NAMALWA (cell line): ENCODE results near the gene BUB3.

Experiments used
- DNase-seq: peaks from one replicate; pipeline ENCODE4 v3.0.0-alpha.2; 2015; ENCODE audit warnings: low spot score

The BUB3 gene

GRCh38 chr10:123154092-123154710, at the start of gene BUB3:
TSS of gene BUB3 (plus strand) at chr10:123154402. CDS start at chr10:123154918, 516 bp downstream.
- DNase-seq, result peak; percentile 99

- no peak for DNase-seq
Observed at GRCh38 chr10:123109466-123109865, 44.7 kb upstream of the BUB3 start.

DNA sequence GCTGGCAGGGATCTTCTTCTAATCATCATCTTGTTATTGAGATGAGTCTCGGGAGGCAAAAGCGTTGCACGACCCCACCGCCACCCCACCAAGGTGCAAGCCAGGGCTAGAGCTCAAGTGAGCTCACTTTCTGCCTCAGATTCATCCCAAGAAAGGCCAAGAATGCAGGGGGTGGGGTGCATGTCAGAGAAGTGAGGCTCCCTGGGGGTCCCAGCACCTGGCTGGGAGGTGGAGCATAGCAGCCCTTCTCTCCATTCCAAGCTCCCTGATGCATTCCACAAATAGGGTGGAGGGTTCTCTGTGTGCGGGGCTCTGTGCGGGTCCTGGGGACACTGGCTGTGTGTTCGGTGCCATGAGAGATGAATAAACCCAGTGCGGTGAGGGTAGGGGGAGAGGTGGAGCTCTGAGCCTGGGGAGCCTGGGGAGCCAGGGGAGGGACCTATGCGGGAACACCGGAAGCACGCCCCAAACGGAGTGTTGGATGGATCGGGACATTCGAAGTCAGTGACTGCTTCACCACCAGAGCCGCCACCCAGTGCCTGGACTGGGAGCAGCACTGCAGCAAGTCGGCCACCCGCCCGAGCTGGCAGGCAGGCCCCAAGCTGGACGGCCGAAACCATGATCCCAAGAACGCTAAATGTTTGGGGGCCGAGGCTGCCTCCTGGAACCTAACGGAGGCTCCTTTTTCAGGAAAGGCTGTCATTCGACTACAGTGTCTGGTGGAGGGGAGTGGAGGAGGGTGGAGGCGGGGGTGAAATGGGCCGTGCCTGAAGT, 36.4 kb upstream of the BUB3 start:
- no peak for DNase-seq

- no peak for DNase-seq
Observed at GRCh38 chr10:123119081-123119480, 35.1 kb upstream of the BUB3 start.

DNA sequence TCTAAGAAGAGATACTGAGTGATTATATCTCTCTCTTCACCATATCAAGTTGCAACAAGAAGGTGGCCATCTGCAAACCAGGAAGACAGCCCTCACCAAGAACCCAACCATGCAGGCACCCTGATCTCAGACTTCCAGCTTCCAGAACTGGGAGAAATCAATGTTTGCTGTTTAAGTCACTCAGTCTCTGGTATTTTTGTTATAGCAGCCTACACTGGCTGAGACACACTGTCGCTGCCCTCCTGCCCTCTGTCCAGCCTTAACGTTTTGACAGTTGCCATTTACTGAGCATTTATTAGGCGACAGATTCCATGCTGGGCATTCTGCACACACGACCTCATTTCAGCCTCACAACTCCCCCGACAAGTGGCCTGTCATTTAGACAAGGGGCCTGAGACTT, 28.0 kb upstream of the BUB3 start:
- no peak for DNase-seq

GRCh38 chr10:123129618-123130271, 24.5 kb upstream of the BUB3 start:
- no peak for DNase-seq

GRCh38 chr10:123132576-123133477, 21.4 kb upstream of the BUB3 start:
- peak; percentile 88 for DNase-seq

GRCh38 chr10:123133541-123134342, 20.5 kb upstream of the BUB3 start:
- DNase-seq, result no peak

DNA sequence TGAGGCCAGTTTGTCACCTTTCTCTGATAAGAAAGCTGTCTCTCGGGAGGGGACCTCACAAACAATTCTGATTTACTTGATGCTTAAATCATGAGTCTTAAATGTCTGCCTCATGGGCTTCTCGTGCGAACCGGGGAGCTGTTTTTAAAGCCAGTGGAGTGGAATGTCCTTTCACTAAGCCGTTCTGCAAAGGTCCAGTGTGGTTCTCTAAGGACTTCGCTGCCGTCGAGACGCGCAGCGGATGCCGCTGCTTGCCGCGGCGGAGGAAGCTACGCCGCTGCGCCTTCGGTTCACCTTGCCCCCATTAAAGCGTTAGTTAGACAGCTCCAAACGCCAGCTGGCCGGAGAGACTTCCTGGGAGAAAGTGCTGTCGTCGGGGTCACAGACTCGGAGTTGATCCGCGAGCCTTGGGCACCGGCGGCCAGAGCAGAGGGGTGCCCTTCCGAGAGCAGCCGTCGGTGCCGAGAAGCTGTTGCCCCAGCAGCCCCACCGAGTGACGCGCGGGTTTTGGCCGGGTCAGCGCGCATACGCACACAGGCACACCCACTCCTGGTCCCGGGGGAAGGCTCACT, 19.8 kb upstream of the BUB3 start:
- DNase-seq, result no peak

- DNase-seq, result no peak
Observed at GRCh38 chr10:123134915-123135414, 19.2 kb upstream of the BUB3 start.

- no peak for DNase-seq
Observed at GRCh38 chr10:123135415-123136141, 18.6 kb upstream of the BUB3 start, which contains the start of gene HMX3. TSS of gene HMX3 (plus strand) at chr10:123135970. CDS start at chr10:123136051, 81 bp downstream.

- no peak for DNase-seq
Observed at GRCh38 chr10:123136221-123136805, 17.9 kb upstream of the BUB3 start.

DNA sequence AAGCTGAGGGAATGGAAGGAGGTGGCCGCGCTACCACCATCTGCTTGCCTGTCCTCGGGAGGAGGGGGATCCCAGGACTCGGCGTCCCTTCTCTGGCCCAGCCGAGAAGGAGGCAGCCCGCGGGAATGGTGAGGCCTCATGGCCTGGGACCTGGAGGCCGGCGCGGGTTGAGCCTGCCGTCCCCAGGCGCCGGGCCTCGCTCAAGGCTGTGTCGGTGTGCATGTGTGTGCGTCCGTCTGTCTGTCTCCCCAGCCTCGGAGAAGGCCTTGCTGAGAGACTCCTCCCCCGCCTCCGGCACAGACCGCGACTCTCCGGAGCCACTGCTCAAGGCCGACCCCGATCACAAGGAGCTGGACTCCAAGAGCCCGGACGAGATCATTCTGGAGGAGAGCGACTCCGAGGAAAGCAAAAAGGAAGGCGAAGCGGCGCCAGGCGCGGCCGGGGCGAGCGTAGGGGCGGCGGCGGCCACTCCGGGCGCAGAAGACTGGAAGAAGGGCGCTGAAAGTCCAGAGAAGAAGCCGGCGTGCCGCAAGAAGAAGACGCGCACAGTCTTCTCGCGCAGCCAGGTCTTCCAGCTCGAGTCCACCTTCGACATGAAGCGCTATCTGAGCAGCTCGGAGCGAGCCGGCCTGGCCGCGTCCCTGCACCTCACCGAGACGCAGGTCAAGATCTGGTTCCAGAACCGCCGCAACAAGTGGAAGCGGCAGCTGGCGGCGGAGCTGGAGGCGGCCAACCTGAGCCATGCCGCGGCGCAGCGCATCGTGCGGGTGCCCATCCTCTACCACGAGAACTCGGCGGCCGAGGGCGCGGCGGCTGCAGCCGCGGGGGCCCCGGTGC, 17.2 kb upstream of the BUB3 start:
- DNase-seq, result no peak

DNA sequence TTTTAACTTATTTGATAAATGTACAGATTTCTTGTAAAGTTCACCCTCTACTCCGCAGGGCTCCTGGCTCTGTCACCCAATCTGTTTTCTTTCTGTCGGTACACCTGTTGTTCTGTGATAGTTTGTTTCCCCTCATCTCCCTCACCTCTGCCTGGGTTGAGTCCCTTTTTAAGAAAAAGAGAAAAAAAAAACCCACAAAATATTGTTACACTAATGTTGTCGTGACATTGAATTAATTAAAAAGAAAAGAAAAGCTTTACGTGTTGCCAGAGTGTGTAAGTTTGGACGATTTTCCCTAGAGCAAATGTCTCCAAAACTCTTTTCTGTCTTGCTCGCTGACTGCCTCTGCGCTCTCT, 15.1 kb upstream of the BUB3 start:
- no peak for DNase-seq

DNA sequence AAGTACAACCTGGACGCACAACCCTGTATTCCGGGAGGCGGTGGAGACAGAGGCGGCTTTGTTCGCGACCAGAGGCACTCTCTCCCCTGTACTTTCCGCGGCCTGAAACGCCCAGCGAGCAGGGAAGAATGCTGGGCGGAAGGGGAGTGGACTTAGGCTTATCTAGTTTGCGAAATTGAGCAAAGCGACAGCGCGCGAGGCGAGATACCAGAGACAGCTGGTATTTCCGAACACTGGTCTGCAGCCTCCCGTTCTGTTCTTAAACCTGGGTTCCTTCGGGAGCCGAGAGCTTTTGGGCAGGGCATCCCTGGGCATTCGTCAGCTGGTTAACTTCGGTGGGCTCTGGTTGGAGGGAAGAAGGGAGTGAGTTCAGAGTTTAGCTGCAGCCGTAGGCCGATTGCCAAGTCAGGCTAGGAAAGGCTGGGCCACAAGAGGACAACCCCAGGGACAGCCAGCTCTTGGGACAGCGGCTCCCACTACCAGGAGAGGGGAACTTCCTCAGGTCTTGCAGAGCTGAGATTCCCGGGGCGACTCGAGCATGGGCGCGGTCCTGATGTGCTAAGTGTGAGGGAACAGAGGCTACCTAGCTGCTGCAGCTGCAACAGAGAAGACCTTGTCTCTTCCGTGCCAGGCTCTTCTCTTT, 14.6 kb upstream of the BUB3 start:
- no peak for DNase-seq

DNA sequence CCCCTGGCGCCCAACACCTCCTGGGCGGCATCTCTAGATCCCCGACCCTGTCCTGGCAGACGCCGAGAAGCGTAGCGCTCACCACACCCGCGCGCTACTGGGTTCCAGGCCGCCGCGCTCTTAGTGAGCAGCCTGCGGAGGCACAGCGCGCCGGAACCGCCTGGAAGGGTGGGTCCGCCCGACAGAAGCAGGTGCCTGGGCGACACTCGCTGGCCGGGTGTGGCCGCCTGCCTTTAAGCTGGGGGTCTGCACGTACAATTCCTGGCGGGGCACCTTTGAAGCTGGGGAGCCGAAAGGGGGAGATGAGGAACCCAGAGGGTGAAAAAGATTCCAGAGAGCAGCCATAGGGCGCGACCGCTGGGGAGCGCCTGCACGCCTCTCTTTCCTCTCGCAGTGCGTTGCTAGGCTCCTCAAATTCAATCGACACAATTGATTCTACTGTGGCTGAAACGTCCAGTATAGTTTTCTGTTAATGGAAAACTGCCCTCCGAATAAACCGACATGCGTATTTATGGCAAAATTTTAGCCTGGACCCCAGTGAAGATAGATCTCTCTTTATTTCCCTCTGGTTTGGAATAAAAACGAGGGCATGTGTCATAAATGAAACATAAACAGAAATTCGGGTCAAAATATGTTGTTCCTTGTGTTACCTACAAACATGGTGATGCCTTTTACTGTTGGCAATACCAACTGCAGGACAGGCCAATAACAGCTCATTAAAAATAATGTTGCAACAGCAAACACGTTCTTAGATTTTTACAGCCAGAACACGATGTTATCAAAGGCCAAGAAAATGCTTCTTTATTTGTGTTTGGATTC, 13.8 kb upstream of the BUB3 start:
- no peak for DNase-seq

DNA sequence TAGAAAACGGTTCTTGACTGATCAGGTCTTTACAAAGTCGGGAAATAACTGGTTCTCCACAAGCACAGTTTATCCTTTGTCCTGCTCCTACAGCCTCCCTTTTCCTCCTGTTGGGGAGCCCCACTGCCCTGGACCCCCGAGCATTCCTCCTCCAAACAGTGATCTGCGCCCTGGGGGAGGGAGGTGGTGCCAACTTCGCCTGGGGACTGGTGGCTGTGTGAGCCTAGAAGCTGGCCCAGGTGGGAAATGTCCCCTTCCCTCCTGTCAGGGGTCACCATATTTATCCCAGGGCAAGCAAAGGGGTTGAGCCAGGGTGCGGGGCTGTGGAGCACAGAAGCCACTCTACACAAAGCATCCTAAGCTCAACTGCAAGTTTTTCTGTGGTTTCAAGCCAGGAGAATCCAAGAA, 13.2 kb upstream of the BUB3 start:
- DNase-seq, result no peak
